ENCODE data around the gene EXOSC5. TPM values are rescaled to one million over a fixed set of nuclear protein-coding genes. Genes with fewer than 3 reads are reported as not detected.
A peak's percentile ranks its signal among the peaks of the same experiment; 100 is the strongest.
"Not testable (repeated sequence)": the region's sequence is repeated elsewhere in the genome, so short reads cannot be mapped to it uniquely, and the experiment has no call there.

Gene EXOSC5
- total RNA-seq = 14.8 TPM

DNA sequence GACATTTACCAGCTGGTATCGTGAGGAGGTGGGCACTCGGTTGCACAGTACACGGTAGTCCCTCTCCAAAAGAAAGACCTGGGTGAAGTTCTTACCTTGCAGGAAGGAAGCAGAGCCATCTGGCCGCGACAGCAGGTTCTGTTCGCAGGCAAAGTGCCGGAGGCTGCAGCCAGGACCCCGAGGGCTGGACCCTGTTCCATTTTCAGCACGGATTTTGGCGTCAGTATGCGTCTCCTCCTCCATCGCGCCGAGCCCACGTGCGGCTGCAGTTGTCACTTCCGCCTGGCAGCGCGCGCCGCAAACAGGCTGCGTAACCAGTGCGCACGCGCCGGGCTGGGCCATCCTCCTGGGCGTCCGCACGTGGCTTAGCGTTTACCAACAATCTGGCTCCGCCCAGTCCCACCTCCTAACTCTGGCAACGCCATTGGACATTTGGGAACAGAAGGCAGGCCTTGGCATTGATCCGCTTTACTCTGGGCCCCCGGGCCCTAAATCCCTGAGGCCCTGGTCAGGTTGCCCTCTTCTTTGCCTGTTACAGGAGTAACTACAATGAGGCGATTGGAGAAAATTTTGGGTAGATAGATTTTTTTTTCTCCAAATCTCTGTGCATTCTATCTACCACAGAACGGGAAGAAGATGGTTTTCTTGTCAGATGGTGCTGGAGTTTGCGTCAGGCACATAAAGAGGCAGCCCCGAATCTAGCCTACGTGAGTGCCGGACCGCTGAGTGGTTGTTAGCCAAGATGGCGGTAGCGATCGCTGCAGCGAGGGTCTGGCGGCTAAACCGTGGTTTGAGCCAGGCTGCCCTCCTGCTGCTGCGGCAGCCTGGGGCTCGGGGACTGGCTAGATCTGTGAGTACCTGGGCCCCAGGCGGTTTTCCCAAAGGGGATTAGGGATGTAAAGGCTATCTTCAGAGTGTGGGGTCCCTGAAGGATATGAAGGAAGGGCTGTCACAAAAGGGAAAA, at the start of gene EXOSC5, which contains the start of gene BCKDHA:
Gene EXOSC5, minus strand, starts transcription at position 274 of the 964 bp plus-strand sequence. Its CDS starts 31 bp downstream, at position 243.
Gene BCKDHA, plus strand, starts transcription at position 733 of the 964 bp plus-strand sequence. Its CDS starts 10 bp downstream, at position 743.
- DNase-seq = peak; percentile 97

- no peak for DNase-seq
Observed at GRCh38 chr19:41445575-41445974, 48.4 kb upstream of the EXOSC5 start.

DNA sequence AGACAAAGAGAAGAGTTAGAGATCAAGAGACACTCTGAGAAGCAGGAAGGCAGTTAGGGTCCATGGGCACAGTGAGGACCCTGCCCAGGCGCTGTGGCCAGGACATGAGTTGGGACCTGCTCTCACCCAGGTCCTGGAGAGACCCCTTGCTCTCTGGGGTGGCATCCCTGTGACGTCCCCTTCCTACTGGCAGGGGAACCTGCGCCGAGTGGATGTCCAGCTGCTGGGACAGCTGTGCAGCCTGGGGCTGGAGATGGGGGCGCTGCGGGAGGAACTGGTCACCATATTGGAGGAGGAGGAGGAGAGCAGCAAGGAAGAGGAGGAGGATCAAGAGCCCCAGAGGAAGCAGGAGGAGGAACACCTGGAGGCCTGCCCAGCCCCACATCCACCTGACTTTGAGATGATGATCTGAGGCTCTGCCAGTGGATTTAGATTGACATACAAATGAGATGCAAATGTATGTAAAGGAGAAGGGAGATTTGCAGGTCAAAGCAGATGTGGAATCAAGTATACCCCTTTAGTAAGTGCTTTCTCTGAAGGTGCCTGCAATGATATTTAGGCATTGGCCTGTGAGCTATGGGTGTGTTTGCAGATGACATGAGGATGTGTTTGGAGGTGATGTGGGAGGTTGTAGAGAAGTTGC, 46.8 kb upstream of the EXOSC5 start:
- DNase-seq = no peak

- DNase-seq = no peak
Observed at GRCh38 chr19:41442473-41443355, 45.6 kb upstream of the EXOSC5 start, which contains the start of gene ERICH4. TSS of gene ERICH4 (plus strand) at chr19:41443156. CDS start at chr19:41443170, 14 bp downstream.

DNA sequence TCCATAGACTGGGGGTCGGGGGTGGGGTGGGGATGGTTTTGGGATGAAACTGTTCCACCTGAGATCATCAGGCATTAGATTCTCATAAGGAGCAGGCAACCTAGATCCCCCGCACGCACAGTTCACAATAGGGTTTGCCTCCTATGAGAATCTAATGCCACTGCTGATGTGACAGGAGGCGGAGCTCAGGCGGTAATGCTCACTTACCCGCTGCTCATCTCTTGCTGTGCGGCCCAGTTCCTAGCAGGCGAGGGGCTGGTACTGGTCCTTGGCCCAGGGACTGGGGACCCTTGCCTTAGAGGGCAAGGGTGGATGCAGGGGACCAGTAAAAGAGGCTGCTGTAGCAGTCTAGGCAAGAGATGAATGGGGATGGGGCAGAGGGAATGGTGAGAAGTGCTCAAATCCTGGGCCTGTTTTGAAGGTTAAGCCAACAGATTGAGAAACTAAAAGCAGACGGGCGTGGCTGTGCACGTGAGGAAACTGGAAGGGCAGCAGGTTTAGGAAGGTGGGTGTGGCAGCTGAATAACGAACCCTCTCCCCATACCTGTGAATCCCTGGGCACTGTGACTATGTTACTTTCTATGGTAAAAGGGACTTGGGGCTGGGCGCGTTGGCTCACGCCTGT, 44.3 kb upstream of the EXOSC5 start:
- DNase-seq = no peak

- peak; percentile 95 for DNase-seq
Observed at GRCh38 chr19:41439441-41440222, 42.5 kb upstream of the EXOSC5 start, which contains the start of gene DMAC2. TSS of gene DMAC2 (minus strand) at chr19:41439912. CDS start at chr19:41439899, 13 bp downstream.

GRCh38 chr19:41437944-41438574, 40.9 kb upstream of the EXOSC5 start:
- DNase-seq = no peak

DNA sequence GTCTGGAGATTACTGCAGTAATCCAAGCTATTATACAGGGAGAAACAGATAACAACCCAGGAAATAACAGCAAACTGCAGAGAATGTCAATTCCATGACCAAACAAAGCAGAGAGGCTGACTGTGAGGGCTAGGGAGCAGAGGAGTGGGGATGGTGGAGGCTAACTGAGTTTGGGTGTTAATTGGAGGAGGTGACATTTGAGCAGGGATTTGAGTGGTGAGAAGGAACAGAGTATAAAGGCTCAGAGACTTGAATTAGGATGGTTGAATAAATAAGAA, 39.5 kb upstream of the EXOSC5 start:
- DNase-seq = no peak

- no peak for DNase-seq
Observed at GRCh38 chr19:41435936-41436673, 38.9 kb upstream of the EXOSC5 start.

GRCh38 chr19:41435376-41435775, 38.2 kb upstream of the EXOSC5 start:
- not testable (repeated sequence) for DNase-seq

- no peak for DNase-seq
Observed at GRCh38 chr19:41434450-41434849, 37.3 kb upstream of the EXOSC5 start.

DNA sequence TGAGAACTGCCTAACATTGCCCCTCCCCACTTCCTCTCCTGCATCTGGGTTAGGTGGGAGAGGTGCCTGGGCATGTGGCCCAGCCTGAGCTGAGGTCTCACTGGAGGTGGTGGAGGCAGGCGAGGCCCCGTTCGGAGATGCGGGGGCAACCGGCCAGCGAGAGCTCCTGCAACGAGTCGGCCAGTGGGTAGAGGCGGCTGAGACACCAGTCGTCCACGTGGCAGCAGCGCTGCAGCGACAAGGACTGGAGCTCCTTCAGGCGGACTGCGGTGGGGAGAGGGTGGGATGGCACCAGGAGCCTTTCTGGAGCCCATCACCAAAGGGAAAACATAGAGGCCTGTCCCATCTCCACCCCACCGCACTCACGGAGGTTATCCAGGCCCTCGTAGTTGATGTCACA, 36.0 kb upstream of the EXOSC5 start:
- DNase-seq = peak; percentile 13

- no peak for DNase-seq
Observed at GRCh38 chr19:41431426-41432386, 34.5 kb upstream of the EXOSC5 start.

DNA sequence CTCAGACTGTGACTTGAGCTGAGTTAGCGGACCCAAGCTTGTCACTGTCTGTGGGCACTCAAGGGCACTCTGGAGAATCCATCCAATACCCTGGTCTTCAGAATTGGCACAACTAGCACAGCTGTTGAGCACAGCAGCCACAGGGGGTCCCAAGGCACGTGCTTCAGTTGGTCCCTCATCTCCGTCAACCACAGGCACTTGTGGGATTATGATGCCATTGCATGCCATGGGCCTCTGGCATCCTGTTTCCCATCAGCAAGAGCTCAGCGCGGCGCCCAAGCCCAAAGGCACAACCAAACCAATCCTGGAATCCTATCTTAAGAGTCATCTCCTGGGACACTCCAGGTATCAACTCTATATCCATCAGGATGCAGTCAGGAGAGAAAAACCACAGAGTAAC, 33.8 kb upstream of the EXOSC5 start:
- DNase-seq = no peak

- no peak for DNase-seq
Observed at GRCh38 chr19:41428481-41428859, 31.3 kb upstream of the EXOSC5 start.

DNA sequence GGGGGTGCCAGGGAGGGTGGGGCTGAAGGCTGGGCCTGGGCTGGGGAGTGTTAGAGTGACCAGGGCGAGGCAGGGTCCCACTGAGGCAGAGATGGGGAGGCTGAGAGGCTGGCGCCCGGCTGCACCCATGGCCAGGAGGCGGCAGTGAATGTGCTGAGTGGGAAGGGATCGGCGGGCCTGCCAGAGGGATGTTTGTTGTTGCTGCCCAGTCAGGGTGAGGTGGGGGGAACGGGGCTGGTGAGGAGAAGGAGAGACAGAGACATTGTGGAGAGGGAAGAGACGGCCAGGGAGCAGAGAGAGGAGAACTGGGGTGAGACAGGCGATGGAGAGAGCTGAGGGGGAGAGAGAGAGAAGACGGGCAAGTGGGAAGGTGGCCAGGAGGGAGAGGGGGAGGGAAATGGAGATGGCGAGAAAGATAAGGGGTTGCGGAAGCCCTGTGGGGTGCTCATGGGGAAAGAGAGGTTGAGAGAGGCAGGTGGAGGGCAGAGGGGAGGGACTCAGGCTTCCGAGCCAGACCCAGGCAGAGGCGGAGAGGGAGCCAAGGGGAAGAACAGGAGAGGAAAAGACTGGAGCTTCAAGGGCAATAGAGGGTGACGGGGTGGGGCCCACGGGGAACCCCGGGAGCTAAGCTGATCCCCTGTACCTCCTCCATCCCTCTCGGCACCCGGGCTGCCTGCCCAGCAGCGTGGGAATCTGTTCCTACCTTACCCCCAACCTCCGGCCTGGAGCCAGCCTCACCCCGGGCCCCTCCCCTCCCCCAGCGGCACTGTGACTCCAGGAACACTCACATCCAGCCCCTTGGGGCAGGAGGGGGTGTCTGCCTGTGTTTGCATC, 30.7 kb upstream of the EXOSC5 start:
- DNase-seq = peak; percentile 23

GRCh38 chr19:41426952-41427646, 29.9 kb upstream of the EXOSC5 start, which contains the start of gene B3GNT8:
TSS of gene B3GNT8 (minus strand) at chr19:41427374. CDS start at chr19:41426778, 596 bp downstream.
- no peak for DNase-seq

Measured in occipital lobe (tissue), 2 donors.